Measurements from ENCODE around the gene VSIG10L.

DNA sequence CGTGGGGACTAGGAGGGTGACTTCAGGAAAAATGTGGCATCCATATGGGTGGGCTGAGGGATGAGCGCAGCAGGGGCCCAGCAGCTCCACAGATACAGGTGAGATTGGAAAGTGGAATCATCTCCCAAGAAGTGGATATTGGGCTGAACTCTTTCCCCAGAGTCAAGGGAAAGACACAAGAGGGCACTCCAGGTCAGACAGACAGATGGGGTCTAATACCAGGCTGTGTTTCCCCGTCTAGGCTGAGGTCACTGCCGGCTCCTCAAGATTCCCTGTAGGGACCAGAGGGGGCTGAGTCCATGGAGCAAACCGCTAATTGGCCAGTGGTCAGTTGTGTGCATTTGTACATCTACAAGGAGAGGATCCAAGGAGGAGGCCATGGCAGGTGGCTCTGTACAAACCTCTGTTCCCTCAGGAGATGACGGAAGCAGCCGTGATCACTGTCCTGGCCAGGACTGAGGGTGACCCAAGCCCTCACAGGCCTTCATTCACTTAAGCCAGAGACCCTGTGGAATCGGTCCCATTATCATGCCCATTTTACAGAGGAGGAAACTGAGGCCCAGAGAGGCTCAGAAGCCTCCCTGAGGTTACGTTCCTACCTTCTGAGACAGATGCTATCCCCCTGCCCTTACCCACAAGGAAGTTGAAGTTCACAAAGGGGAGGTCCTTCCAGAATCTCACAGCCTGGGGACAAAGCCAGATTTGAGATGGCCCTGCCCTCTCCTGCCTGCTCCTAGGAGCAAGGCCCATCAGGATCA, 45.4 kb downstream of the VSIG10L start:
- TF ChIP-seq, protein P1, sequence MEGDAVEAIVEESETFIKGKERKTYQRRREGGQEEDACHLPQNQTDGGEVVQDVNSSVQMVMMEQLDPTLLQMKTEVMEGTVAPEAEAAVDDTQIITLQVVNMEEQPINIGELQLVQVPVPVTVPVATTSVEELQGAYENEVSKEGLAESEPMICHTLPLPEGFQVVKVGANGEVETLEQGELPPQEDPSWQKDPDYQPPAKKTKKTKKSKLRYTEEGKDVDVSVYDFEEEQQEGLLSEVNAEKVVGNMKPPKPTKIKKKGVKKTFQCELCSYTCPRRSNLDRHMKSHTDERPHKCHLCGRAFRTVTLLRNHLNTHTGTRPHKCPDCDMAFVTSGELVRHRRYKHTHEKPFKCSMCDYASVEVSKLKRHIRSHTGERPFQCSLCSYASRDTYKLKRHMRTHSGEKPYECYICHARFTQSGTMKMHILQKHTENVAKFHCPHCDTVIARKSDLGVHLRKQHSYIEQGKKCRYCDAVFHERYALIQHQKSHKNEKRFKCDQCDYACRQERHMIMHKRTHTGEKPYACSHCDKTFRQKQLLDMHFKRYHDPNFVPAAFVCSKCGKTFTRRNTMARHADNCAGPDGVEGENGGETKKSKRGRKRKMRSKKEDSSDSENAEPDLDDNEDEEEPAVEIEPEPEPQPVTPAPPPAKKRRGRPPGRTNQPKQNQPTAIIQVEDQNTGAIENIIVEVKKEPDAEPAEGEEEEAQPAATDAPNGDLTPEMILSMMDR (IDR thresholded peaks at IDR 0.05): peak; percentile 43; the same call in 1 of the 2 replicates
- TF ChIP-seq SIN3A (IDR thresholded peaks at IDR 0.05; ENCODE audit: borderline replicate concordance, insufficient read depth, low read depth, low read length): no peak
- TF ChIP-seq, protein P2, sequence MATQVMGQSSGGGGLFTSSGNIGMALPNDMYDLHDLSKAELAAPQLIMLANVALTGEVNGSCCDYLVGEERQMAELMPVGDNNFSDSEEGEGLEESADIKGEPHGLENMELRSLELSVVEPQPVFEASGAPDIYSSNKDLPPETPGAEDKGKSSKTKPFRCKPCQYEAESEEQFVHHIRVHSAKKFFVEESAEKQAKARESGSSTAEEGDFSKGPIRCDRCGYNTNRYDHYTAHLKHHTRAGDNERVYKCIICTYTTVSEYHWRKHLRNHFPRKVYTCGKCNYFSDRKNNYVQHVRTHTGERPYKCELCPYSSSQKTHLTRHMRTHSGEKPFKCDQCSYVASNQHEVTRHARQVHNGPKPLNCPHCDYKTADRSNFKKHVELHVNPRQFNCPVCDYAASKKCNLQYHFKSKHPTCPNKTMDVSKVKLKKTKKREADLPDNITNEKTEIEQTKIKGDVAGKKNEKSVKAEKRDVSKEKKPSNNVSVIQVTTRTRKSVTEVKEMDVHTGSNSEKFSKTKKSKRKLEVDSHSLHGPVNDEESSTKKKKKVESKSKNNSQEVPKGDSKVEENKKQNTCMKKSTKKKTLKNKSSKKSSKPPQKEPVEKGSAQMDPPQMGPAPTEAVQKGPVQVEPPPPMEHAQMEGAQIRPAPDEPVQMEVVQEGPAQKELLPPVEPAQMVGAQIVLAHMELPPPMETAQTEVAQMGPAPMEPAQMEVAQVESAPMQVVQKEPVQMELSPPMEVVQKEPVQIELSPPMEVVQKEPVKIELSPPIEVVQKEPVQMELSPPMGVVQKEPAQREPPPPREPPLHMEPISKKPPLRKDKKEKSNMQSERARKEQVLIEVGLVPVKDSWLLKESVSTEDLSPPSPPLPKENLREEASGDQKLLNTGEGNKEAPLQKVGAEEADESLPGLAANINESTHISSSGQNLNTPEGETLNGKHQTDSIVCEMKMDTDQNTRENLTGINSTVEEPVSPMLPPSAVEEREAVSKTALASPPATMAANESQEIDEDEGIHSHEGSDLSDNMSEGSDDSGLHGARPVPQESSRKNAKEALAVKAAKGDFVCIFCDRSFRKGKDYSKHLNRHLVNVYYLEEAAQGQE (IDR thresholded peaks at IDR 0.05; ENCODE audit: insufficient read depth in 1 of 2, low read depth in 2 of 2, low read length in 1 of 2): no peak
- no peak for TF ChIP-seq POLR2AphosphoS5 (IDR thresholded peaks at IDR 0.05; ENCODE audit: low read depth, low read length)
- no peak for TF ChIP-seq TCF7L2 (IDR thresholded peaks at IDR 0.05; ENCODE audit: low read depth, low read length)

Measured in Panc1 (cell line).